ENCODE results near the gene ZNF12. TPM values are rescaled to one million over a fixed set of nuclear protein-coding genes. Genes with fewer than 3 reads are reported as not detected.

Gene ZNF12
- total and polyA plus RNA-seq, 2 donors = 21.5 to 24.7 TPM

DNA sequence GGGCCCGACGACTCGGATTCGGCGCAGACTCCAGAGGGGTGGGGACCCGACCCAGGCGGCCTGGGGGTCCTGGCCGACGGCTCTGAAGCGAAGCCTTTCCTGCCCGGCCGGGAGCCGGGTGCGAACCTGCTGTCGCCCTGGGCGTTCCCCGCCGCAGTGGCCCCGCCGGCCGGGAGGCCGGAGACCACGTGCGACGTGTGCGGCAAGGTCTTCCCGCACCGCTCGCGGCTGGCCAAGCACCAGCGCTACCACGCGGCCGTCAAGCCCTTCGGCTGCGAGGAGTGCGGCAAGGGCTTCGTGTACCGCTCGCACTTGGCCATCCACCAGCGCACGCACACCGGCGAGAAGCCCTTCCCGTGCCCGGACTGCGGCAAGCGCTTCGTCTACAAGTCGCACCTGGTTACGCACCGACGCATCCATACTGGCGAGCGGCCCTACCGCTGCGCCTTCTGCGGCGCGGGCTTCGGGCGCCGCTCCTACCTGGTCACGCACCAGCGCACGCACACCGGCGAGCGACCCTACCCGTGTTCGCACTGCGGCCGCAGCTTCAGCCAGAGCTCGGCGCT is 54.2 kb downstream of the ZNF12 start:
- Histone ChIP-seq H3K27me3 (ENCODE audit: control insufficient read depth in 2 of 2, insufficient read depth in 1 of 2, low read length in 1 of 2) (no peaks in the 10 kb centered on the region), H3K4me1 (ENCODE audit: control insufficient read depth in 2 of 2, insufficient read depth in 2 of 2, low read length in 2 of 2) (no peaks in the 10 kb centered on the region), H3K9me3 (ENCODE audit: control insufficient read depth in 2 of 2, insufficient read depth in 1 of 2, low read length in 1 of 2) (peaks cover 29 to 37% of the 10 kb centered on the region in 2 donors), H3K4me3 (ENCODE audit: low read length in 2 of 2) (no peak overlapping the region), H3K27ac (ENCODE audit: low read depth in 1 of 2, low read length in 1 of 2) (no peak overlapping the region), H3K36me3 (ENCODE audit: control insufficient read depth in 2 of 2, insufficient read depth in 2 of 2, low read length in 1 of 2) (peaks cover 51 to 78% of the 10 kb centered on the region in 2 donors)
- no peak for DNase-seq (ENCODE audit: low read depth in 6 of 9, low spot score in 9 of 9)
- WGBS = 99% methylated on average over 75 of the region's 75 CpGs

DNA sequence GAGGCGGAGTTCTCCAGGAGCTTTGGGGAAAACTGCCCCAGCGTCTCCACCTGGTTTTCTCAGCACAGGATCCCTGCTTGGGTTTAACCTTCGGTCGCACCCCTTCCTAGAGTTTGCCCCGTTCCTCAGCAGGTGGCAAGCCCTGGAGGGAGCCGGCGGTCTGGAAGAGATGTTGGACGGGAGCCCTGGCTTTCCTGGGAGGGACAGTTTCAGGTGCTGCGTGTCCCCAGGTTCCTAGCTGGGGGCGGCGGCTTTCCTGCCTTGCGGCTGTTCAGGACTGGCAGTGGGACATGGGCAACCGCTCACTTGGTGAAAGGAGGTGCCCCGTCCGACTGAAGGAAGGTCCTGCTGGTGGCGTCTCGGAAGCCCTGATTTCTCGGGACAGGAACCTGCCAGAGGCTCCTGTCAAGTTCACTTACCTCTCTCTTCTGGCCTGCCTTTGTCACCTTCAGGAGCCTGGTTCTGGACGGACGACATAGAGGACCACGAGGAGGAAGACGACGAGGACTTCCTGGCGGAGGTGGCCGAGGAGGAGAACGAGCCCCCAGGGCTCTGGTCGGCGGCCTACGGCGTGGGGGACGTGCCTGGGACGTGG is 54.8 kb downstream of the ZNF12 start:
- WGBS = 98% methylated on average over 32 of the region's 32 CpGs
- Histone ChIP-seq H3K9me3 (ENCODE audit: control insufficient read depth in 2 of 2, insufficient read depth in 1 of 2, low read length in 1 of 2) (peaks cover 29 to 37% of the 10 kb centered on the region in 2 donors), H3K4me3 (ENCODE audit: low read length in 2 of 2) (no peak overlapping the region), H3K4me1 (ENCODE audit: control insufficient read depth in 2 of 2, insufficient read depth in 2 of 2, low read length in 2 of 2) (no peaks in the 10 kb centered on the region), H3K27me3 (ENCODE audit: control insufficient read depth in 2 of 2, insufficient read depth in 1 of 2, low read length in 1 of 2) (no peaks in the 10 kb centered on the region), H3K27ac (ENCODE audit: low read depth in 1 of 2, low read length in 1 of 2) (no peak overlapping the region), H3K36me3 (ENCODE audit: control insufficient read depth in 2 of 2, insufficient read depth in 2 of 2, low read length in 1 of 2) (peaks cover 51 to 84% of the 10 kb centered on the region in 2 donors)
- DNase-seq (ENCODE audit: low read depth in 6 of 9, low spot score in 9 of 9) = no peak

DNA sequence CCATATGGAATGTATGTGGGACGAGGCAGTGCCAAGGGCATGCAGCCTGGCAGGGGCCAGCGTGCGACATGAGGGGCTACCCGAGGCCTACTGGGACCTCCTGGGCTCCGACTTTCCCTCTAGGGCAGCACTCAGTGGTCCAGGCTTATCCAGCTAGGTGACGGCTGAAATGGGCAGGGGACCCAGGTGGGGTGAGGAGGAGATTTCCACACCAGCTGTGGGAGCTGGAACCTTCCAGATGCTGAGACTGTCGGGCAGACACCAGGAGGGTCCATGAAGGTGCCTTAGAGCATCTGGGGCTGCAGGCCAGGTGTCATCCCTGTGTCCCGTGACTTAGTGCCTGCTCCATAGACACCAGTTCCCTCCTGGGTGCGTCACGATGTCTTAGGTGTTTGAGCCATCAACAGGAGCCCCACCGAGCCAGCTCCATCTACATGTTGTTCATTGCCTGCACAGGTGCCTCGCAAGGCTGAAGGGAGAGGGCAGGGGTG is 56.2 kb downstream of the ZNF12 start:
- WGBS = 98% methylated on average over 12 of the region's 12 CpGs
- no peak for DNase-seq (ENCODE audit: low read depth in 6 of 9, low spot score in 9 of 9)
- H3K27me3 ChIP-seq (ENCODE audit: control insufficient read depth in 2 of 2, insufficient read depth in 1 of 2, low read length in 1 of 2) = no peaks in the 10 kb centered on the region
- no peak overlapping the region for H3K4me3 ChIP-seq (ENCODE audit: low read length in 2 of 2)
- H3K4me1 ChIP-seq (ENCODE audit: control insufficient read depth in 2 of 2, insufficient read depth in 2 of 2, low read length in 2 of 2) = no peaks in the 10 kb centered on the region
- no peak overlapping the region for H3K27ac ChIP-seq (ENCODE audit: low read depth in 1 of 2, low read length in 1 of 2)
- peaks cover 58 to 97% of the 10 kb centered on the region in 2 donors for H3K36me3 ChIP-seq (ENCODE audit: control insufficient read depth in 2 of 2, insufficient read depth in 2 of 2, low read length in 1 of 2)
- peaks cover 29 to 37% of the 10 kb centered on the region in 2 donors for H3K9me3 ChIP-seq (ENCODE audit: control insufficient read depth in 2 of 2, insufficient read depth in 1 of 2, low read length in 1 of 2)

DNA sequence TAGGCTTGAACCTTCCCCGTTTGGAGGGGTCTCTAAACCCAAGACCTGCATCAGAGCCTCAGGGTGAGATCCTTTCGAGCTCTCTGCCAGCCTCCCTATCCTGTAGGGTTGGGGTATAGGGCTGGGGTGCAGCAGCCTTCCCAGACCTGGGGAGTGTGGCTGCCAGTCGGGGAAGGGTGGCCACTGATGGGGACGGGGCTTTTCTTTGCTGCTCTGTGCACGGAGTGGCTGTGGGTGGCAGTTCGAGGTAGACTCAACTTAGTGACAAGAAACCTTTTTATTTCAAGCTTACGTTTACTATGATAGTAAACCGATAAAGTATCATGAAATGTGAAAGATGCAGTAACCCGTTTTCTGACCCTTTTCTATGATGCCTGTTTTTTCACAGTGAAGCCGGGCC is 56.7 kb downstream of the ZNF12 start:
- WGBS = 98% methylated on average over 10 of the region's 10 CpGs
- H3K4me1 ChIP-seq (ENCODE audit: control insufficient read depth in 2 of 2, insufficient read depth in 2 of 2, low read length in 2 of 2) = no peaks in the 10 kb centered on the region
- peaks cover 54 to 96% of the 10 kb centered on the region in 2 donors for H3K36me3 ChIP-seq (ENCODE audit: control insufficient read depth in 2 of 2, insufficient read depth in 2 of 2, low read length in 1 of 2)
- no peaks in the 10 kb centered on the region for H3K27me3 ChIP-seq (ENCODE audit: control insufficient read depth in 2 of 2, insufficient read depth in 1 of 2, low read length in 1 of 2)
- H3K9me3 ChIP-seq (ENCODE audit: control insufficient read depth in 2 of 2, insufficient read depth in 1 of 2, low read length in 1 of 2) = peaks cover 29 to 37% of the 10 kb centered on the region in 2 donors
- no peak overlapping the region for H3K4me3 ChIP-seq (ENCODE audit: low read length in 2 of 2)
- no peak for DNase-seq (ENCODE audit: low read depth in 6 of 9, low spot score in 9 of 9)
- H3K27ac ChIP-seq (ENCODE audit: low read depth in 1 of 2, low read length in 1 of 2) = no peak overlapping the region

DNA sequence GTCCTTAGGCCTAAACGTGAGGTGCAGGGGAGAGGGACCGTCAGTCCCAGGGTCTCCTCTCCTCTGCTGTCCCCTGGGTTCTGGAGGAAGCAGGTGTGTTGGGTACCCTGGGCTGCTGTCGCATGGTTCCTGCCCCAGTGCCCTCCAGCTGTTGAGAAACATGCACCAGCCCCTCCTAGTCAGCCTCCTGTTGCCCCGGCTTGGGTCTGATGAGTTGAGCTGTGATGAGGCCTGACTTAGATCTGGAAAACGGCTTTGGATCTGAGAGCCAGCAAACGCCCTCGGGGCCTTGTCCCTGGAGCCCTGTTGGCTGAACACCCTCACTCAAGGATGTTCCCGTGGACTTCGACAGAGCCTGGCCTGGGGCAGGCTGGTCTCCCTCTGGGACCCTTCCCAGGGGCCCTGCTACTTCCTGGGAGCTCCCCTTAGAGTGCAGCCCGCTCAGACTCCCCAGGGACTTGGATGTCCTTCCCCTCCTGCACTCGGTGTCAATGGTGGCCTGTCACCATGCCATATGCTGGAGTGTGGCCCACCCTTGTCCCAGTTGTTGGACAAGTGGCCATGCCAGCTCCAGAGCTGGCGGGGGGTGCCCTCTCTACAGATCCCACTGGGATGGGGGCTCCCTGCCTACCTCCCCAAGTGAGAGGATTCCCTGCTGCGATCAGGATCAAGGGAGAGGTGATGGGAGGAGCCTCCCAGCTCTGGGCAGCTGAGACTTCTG is 57.3 kb downstream of the ZNF12 start:
- no peaks in the 10 kb centered on the region for H3K27me3 ChIP-seq (ENCODE audit: control insufficient read depth in 2 of 2, insufficient read depth in 1 of 2, low read length in 1 of 2)
- DNase-seq (ENCODE audit: low read depth in 6 of 9, low spot score in 9 of 9) = no peak
- H3K27ac ChIP-seq (ENCODE audit: low read depth in 1 of 2, low read length in 1 of 2) = no peak overlapping the region
- 95% methylated on average over 13 of the region's 13 CpGs for WGBS
- H3K4me3 ChIP-seq (ENCODE audit: low read length in 2 of 2) = no peak overlapping the region
- peaks cover 57 to 96% of the 10 kb centered on the region in 2 donors for H3K36me3 ChIP-seq (ENCODE audit: control insufficient read depth in 2 of 2, insufficient read depth in 2 of 2, low read length in 1 of 2)
- H3K9me3 ChIP-seq (ENCODE audit: control insufficient read depth in 2 of 2, insufficient read depth in 1 of 2, low read length in 1 of 2) = peaks cover 28 to 37% of the 10 kb centered on the region in 2 donors
- H3K4me1 ChIP-seq (ENCODE audit: control insufficient read depth in 2 of 2, insufficient read depth in 2 of 2, low read length in 2 of 2) = no peaks in the 10 kb centered on the region

DNA sequence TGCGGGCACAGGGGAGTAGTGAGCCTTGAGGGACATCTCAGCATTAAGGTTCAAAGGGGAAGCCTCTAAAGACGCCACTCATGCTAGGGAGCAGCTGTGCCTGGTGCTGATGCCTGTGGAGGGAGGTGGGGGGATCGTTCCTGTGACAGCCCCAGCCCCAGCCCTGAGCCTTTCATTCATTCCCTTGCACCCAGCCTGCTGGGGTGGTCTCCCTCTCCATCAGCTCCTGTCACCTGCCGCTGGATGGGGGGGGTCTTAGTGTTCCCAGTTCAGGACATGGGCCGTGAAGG is 58.0 kb downstream of the ZNF12 start:
- 99% methylated on average over 5 of the region's 5 CpGs for WGBS
- Histone ChIP-seq H3K36me3 (ENCODE audit: control insufficient read depth in 2 of 2, insufficient read depth in 2 of 2, low read length in 1 of 2) (peaks cover 63 to 96% of the 10 kb centered on the region in 2 donors), H3K27me3 (ENCODE audit: control insufficient read depth in 2 of 2, insufficient read depth in 1 of 2, low read length in 1 of 2) (no peaks in the 10 kb centered on the region), H3K27ac (ENCODE audit: low read depth in 1 of 2, low read length in 1 of 2) (no peak overlapping the region), H3K4me3 (ENCODE audit: low read length in 2 of 2) (no peak overlapping the region), H3K4me1 (ENCODE audit: control insufficient read depth in 2 of 2, insufficient read depth in 2 of 2, low read length in 2 of 2) (no peaks in the 10 kb centered on the region), H3K9me3 (ENCODE audit: control insufficient read depth in 2 of 2, insufficient read depth in 1 of 2, low read length in 1 of 2) (peaks cover 23 to 37% of the 10 kb centered on the region in 2 donors)
- DNase-seq (ENCODE audit: low read depth in 6 of 9, low spot score in 9 of 9) = no peak

DNA sequence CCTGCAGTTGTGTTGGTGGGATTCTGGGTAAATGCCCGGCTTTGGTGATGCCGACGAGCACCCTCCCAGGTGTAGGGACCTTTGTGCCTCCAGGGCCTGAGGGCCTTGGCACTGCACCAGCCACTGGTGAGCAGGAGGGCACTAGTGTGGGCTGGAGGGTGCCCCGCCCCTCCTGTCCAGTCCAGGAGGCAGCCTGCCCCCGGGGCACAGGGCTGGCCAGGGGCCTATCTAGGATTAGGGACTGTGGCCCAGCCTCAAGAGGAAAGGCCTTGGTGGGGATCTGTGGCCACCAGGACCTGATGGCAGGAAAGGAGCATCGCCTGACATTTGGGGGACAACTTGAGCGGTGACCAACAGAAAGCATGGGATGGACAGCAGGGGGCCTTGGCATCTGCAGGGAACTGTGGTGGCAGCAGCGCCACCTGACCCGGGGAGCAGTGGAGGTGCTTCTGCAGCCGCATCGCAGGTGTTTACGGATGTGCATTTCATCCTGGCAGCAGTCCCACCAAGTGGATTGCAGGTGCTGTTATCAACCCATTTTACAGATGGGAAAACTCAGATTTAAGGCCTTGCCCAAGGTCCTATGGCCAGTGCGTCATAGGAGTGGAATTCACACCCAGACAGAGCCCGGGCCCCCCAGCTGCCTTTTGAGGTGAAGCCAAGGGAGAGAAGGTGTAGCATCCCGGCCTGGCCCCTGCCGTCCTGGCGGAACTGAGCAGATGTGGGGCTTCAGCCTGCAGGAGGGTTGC is 58.5 kb downstream of the ZNF12 start:
- Histone ChIP-seq H3K27ac (ENCODE audit: low read depth in 1 of 2, low read length in 1 of 2) (no peak overlapping the region), H3K9me3 (ENCODE audit: control insufficient read depth in 2 of 2, insufficient read depth in 1 of 2, low read length in 1 of 2) (peaks cover 18 to 36% of the 10 kb centered on the region in 2 donors), H3K4me3 (ENCODE audit: low read length in 2 of 2) (no peak overlapping the region), H3K4me1 (ENCODE audit: control insufficient read depth in 2 of 2, insufficient read depth in 2 of 2, low read length in 2 of 2) (no peaks in the 10 kb centered on the region), H3K36me3 (ENCODE audit: control insufficient read depth in 2 of 2, insufficient read depth in 2 of 2, low read length in 1 of 2) (peaks cover 68 to 96% of the 10 kb centered on the region in 2 donors), H3K27me3 (ENCODE audit: control insufficient read depth in 2 of 2, insufficient read depth in 1 of 2, low read length in 1 of 2) (no peaks in the 10 kb centered on the region)
- DNase-seq (ENCODE audit: low read depth in 6 of 9, low spot score in 9 of 9) = no peak
- 96% methylated on average over 17 of the region's 17 CpGs for WGBS

DNA sequence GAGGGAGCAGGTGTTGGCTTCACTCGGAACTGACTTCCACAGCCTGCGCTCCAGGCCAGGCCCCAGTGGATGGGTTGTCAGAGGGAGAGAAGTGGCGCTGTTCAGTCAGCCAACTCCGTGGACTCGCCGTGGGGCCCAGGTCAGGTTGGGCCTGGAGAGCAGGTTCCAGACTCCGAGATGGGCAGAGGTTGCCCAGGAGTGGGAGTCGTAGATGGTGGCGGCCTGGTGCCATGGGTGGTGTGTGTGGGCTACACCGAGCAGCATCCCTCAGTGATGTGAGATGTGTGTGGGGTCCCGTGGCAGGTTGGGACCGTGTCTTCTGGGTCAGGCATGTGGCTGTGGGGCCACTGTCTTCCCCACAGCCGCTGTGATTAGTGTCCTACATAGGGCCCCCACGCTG is 59.2 kb downstream of the ZNF12 start:
- H3K9me3 ChIP-seq (ENCODE audit: control insufficient read depth in 2 of 2, insufficient read depth in 1 of 2, low read length in 1 of 2) = peaks cover 11 to 30% of the 10 kb centered on the region in 2 donors
- no peak for DNase-seq (ENCODE audit: low read depth in 6 of 9, low spot score in 9 of 9)
- H3K4me1 ChIP-seq (ENCODE audit: control insufficient read depth in 2 of 2, insufficient read depth in 2 of 2, low read length in 2 of 2) = no peaks in the 10 kb centered on the region
- H3K27ac ChIP-seq (ENCODE audit: low read depth in 1 of 2, low read length in 1 of 2) = no peak overlapping the region
- H3K4me3 ChIP-seq (ENCODE audit: low read length in 2 of 2) = no peak overlapping the region
- H3K27me3 ChIP-seq (ENCODE audit: control insufficient read depth in 2 of 2, insufficient read depth in 1 of 2, low read length in 1 of 2) = no peaks in the 10 kb centered on the region
- H3K36me3 ChIP-seq (ENCODE audit: control insufficient read depth in 2 of 2, insufficient read depth in 2 of 2, low read length in 1 of 2) = peaks cover 72 to 96% of the 10 kb centered on the region in 2 donors
- 98% methylated on average over 14 of the region's 14 CpGs for WGBS

DNA sequence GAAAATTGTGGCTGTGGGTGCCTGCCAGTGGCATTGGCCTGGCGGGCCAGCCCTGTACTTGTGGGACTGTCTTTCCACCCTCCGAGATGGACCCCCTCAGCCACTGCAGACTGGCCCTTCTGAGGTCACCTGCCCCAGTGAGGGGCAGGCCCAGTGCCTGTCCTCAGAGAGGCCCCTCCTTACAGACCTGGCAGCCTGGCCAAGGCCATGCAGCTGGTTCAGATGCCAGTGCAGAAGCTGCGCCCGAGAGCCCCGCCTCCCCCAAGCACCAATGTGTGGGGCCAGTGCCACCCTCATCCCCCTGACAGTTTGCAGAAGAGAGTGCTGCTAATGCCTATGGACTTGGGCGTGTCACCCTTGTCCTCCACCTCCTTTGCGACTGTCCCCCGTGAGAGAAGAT is 59.7 kb downstream of the ZNF12 start:
- DNase-seq (ENCODE audit: low read depth in 6 of 9, low spot score in 9 of 9) = no peak
- no peak overlapping the region for H3K27ac ChIP-seq (ENCODE audit: low read depth in 1 of 2, low read length in 1 of 2)
- 99% methylated on average over 8 of the region's 8 CpGs for WGBS
- H3K4me1 ChIP-seq (ENCODE audit: control insufficient read depth in 2 of 2, insufficient read depth in 2 of 2, low read length in 2 of 2) = no peaks in the 10 kb centered on the region
- peaks cover 71 to 96% of the 10 kb centered on the region in 2 donors for H3K36me3 ChIP-seq (ENCODE audit: control insufficient read depth in 2 of 2, insufficient read depth in 2 of 2, low read length in 1 of 2)
- peaks cover 7 to 25% of the 10 kb centered on the region in 2 donors for H3K9me3 ChIP-seq (ENCODE audit: control insufficient read depth in 2 of 2, insufficient read depth in 1 of 2, low read length in 1 of 2)
- H3K4me3 ChIP-seq (ENCODE audit: low read length in 2 of 2) = no peak overlapping the region
- H3K27me3 ChIP-seq (ENCODE audit: control insufficient read depth in 2 of 2, insufficient read depth in 1 of 2, low read length in 1 of 2) = no peaks in the 10 kb centered on the region

Measured in thymus (tissue), 11 donors.